Uterus (tissue), 2 donors: Measurements from ENCODE around the gene ARHGEF37.

Experiments used
- POLR2A ChIP-seq, 2 donors: fragments of 450-650 bp; IDR thresholded peaks; one replicate each; pipeline ENCODE4 v1.6.1; 2016; ENCODE audit warnings: antibody characterized with exemption in 2 of 2, mild to moderate bottlenecking in 1 of 2, moderate library complexity in 1 of 2
- TF ChIP-seq, protein P1 (sequence below), 4 experiments: fragments of 200-600 bp in 2 of 4; fragments of 450-650 bp in 2 of 4; sonication (generic) in 2 of 4; IDR thresholded peaks; one replicate each; pipeline ENCODE4 v1.5.1; 2016 to 2019; ENCODE audit warnings: antibody characterized with exemption in 4 of 4, mild to moderate bottlenecking in 2 of 4, moderate library complexity in 1 of 4

DNA sequence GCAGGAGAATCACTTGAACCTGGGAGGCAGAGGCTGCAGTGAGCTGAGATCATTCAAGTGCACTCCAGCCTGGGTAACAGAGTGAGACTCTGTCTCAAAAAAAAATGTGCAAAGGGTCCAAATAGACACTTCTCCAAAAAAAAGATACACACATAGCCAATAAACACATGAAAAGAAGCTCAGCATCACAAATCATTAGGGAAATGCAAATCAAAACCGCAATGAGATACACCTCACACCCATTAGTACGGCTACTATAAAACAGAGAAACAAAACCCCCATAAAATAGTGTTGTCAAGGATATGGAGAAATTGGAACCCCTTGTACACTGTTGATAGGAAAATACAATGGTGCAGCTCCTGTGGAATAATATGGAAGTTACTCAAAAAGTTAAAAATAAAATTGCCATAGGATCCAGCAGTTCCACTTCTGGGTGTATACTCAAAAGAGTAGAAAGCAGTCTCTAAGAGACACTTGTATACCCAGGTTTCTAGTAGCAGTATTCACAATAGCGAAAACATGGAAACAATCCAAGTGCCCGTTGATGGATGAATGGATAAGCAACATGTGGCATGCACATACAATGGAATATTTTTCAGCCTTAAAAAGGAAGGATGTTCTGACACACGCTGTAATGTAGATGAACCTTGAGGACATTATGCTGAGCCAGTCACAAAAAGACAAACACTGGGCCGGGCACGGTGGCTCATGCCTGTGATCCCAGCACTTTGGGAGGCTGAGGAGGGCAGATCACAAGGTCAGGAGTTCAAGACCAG is 91.6 kb downstream of the ARHGEF37 start:
- TF ChIP-seq, protein P1, sequence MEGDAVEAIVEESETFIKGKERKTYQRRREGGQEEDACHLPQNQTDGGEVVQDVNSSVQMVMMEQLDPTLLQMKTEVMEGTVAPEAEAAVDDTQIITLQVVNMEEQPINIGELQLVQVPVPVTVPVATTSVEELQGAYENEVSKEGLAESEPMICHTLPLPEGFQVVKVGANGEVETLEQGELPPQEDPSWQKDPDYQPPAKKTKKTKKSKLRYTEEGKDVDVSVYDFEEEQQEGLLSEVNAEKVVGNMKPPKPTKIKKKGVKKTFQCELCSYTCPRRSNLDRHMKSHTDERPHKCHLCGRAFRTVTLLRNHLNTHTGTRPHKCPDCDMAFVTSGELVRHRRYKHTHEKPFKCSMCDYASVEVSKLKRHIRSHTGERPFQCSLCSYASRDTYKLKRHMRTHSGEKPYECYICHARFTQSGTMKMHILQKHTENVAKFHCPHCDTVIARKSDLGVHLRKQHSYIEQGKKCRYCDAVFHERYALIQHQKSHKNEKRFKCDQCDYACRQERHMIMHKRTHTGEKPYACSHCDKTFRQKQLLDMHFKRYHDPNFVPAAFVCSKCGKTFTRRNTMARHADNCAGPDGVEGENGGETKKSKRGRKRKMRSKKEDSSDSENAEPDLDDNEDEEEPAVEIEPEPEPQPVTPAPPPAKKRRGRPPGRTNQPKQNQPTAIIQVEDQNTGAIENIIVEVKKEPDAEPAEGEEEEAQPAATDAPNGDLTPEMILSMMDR (IDR thresholded peaks at IDR 0.05), result no peak
- TF ChIP-seq POLR2A (IDR thresholded peaks at IDR 0.05), result no peak
